ENCODE measurements around the gene FGFR2.
"Not testable (repeated sequence)": the region's sequence is repeated elsewhere in the genome, so short reads cannot be mapped to it uniquely, and the experiment has no call there.

The FGFR2 gene

GRCh38 chr10:121520526-121520925 lies 77.7 kb downstream of the FGFR2 start:
- not testable (repeated sequence) for H3K27me3 Mint-ChIP-seq; H3K27ac Mint-ChIP-seq; H3K9me3 Mint-ChIP-seq; H3K4me3 Mint-ChIP-seq; H3K4me1 Mint-ChIP-seq (ENCODE audit: low read depth); H3K36me3 Mint-ChIP-seq (ENCODE audit: low read depth); DNase-seq

- no peaks in the 10 kb centered on the region for H3K9me3 Mint-ChIP-seq
- no peaks in the 10 kb centered on the region for H3K36me3 Mint-ChIP-seq (ENCODE audit: low read depth)
- peaks cover 6% of the 10 kb centered on the region for H3K4me1 Mint-ChIP-seq (ENCODE audit: low read depth)
- no peak overlapping the region for H3K4me3 Mint-ChIP-seq
- peaks cover 3% of the 10 kb centered on the region for H3K27me3 Mint-ChIP-seq
- DNase-seq: no peak
- no peak overlapping the region for H3K27ac Mint-ChIP-seq
Observed at GRCh38 chr10:121519901-121520493, 78.2 kb downstream of the FGFR2 start.

GRCh38 chr10:121519411-121519810 lies 78.8 kb downstream of the FGFR2 start:
- no peak for DNase-seq
- Mint-ChIP-seq H3K36me3 (ENCODE audit: low read depth) (no peaks in the 10 kb centered on the region), H3K27me3 (peaks cover 3% of the 10 kb centered on the region), H3K27ac (no peak overlapping the region), H3K4me3 (no peak overlapping the region), H3K9me3 (no peaks in the 10 kb centered on the region), H3K4me1 (ENCODE audit: low read depth) (peaks cover 6% of the 10 kb centered on the region)

- no peak for DNase-seq
- H3K27me3 Mint-ChIP-seq: peaks cover 3% of the 10 kb centered on the region
- H3K4me1 Mint-ChIP-seq (ENCODE audit: low read depth): peaks cover 6% of the 10 kb centered on the region
- H3K4me3 Mint-ChIP-seq: no peak overlapping the region
- H3K9me3 Mint-ChIP-seq: no peaks in the 10 kb centered on the region
- no peak overlapping the region for H3K27ac Mint-ChIP-seq
- no peaks in the 10 kb centered on the region for H3K36me3 Mint-ChIP-seq (ENCODE audit: low read depth)
Observed at GRCh38 chr10:121518333-121518732, 79.9 kb downstream of the FGFR2 start.

- Mint-ChIP-seq H3K4me1 (ENCODE audit: low read depth) (peaks cover 6% of the 10 kb centered on the region), H3K4me3 (no peak overlapping the region), H3K9me3 (no peaks in the 10 kb centered on the region), H3K27ac (no peak overlapping the region), H3K27me3 (peaks cover 3% of the 10 kb centered on the region), H3K36me3 (ENCODE audit: low read depth) (no peaks in the 10 kb centered on the region)
- DNase-seq: no peak
Observed at GRCh38 chr10:121516093-121516865, 82.0 kb downstream of the FGFR2 start.

GRCh38 chr10:121514141-121514865 lies 83.9 kb downstream of the FGFR2 start:
- no peak overlapping the region for H3K4me3 Mint-ChIP-seq
- H3K27ac Mint-ChIP-seq: no peak overlapping the region

GRCh38 chr10:121511943-121512342 lies 86.3 kb downstream of the FGFR2 start:
- Mint-ChIP-seq H3K4me1 (ENCODE audit: low read depth) (peaks cover 6% of the 10 kb centered on the region), H3K36me3 (ENCODE audit: low read depth) (no peaks in the 10 kb centered on the region), H3K9me3 (no peaks in the 10 kb centered on the region), H3K27me3 (no peaks in the 10 kb centered on the region), H3K27ac (no peak overlapping the region), H3K4me3 (no peak overlapping the region)
- no peak for DNase-seq

More at GRCh38 chr10:121514141-121514865, 83.9 kb downstream of the FGFR2 start:
- Mint-ChIP-seq H3K4me1 (ENCODE audit: low read depth) (peaks cover 6% of the 10 kb centered on the region), H3K36me3 (ENCODE audit: low read depth) (no peaks in the 10 kb centered on the region), H3K27me3 (peaks cover 3% of the 10 kb centered on the region), H3K9me3 (no peaks in the 10 kb centered on the region)
- DNase-seq: no peak

- no peaks in the 10 kb centered on the region for H3K27me3 Mint-ChIP-seq
- H3K27ac Mint-ChIP-seq: no peak overlapping the region
- H3K4me3 Mint-ChIP-seq: no peak overlapping the region
- H3K36me3 Mint-ChIP-seq (ENCODE audit: low read depth): no peaks in the 10 kb centered on the region
- H3K9me3 Mint-ChIP-seq: no peaks in the 10 kb centered on the region
- no peak for DNase-seq
- H3K4me1 Mint-ChIP-seq (ENCODE audit: low read depth): peaks cover 5% of the 10 kb centered on the region
Observed at GRCh38 chr10:121511460-121511859, 86.8 kb downstream of the FGFR2 start.

- H3K27me3 Mint-ChIP-seq: no peaks in the 10 kb centered on the region
- DNase-seq: no peak
- H3K27ac Mint-ChIP-seq: no peak overlapping the region
- H3K4me1 Mint-ChIP-seq (ENCODE audit: low read depth): no peaks in the 10 kb centered on the region
- no peaks in the 10 kb centered on the region for H3K36me3 Mint-ChIP-seq (ENCODE audit: low read depth)
- H3K4me3 Mint-ChIP-seq: no peak overlapping the region
- H3K9me3 Mint-ChIP-seq: no peaks in the 10 kb centered on the region
Observed at GRCh38 chr10:121510201-121510771, 88.0 kb downstream of the FGFR2 start.

GRCh38 chr10:121509796-121510195 lies 88.4 kb downstream of the FGFR2 start:
- no peaks in the 10 kb centered on the region for H3K27me3 Mint-ChIP-seq
- no peak overlapping the region for H3K4me3 Mint-ChIP-seq
- no peaks in the 10 kb centered on the region for H3K4me1 Mint-ChIP-seq (ENCODE audit: low read depth)
- DNase-seq: no peak
- no peak overlapping the region for H3K27ac Mint-ChIP-seq
- no peaks in the 10 kb centered on the region for H3K9me3 Mint-ChIP-seq
- H3K36me3 Mint-ChIP-seq (ENCODE audit: low read depth): no peaks in the 10 kb centered on the region

- H3K27me3 Mint-ChIP-seq: no peaks in the 10 kb centered on the region
- H3K4me3 Mint-ChIP-seq: no peak overlapping the region
- no peaks in the 10 kb centered on the region for H3K36me3 Mint-ChIP-seq (ENCODE audit: low read depth)
- H3K9me3 Mint-ChIP-seq: no peaks in the 10 kb centered on the region
- H3K27ac Mint-ChIP-seq: no peak overlapping the region
- no peaks in the 10 kb centered on the region for H3K4me1 Mint-ChIP-seq (ENCODE audit: low read depth)
- no peak for DNase-seq
Observed at GRCh38 chr10:121509112-121509511, 89.1 kb downstream of the FGFR2 start.

GRCh38 chr10:121503587-121504051 lies 94.6 kb downstream of the FGFR2 start:
- Mint-ChIP-seq H3K27ac (no peak overlapping the region), H3K4me3 (no peak overlapping the region), H3K9me3 (no peaks in the 10 kb centered on the region), H3K27me3 (no peaks in the 10 kb centered on the region), H3K36me3 (ENCODE audit: low read depth) (no peaks in the 10 kb centered on the region), H3K4me1 (ENCODE audit: low read depth) (no peaks in the 10 kb centered on the region)
- DNase-seq: no peak

- no peaks in the 10 kb centered on the region for H3K27me3 Mint-ChIP-seq
- no peak overlapping the region for H3K27ac Mint-ChIP-seq
- DNase-seq: no peak
- H3K4me3 Mint-ChIP-seq: no peak overlapping the region
- no peaks in the 10 kb centered on the region for H3K36me3 Mint-ChIP-seq (ENCODE audit: low read depth)
- no peaks in the 10 kb centered on the region for H3K9me3 Mint-ChIP-seq
- no peaks in the 10 kb centered on the region for H3K4me1 Mint-ChIP-seq (ENCODE audit: low read depth)
Observed at GRCh38 chr10:121501796-121502195, 96.4 kb downstream of the FGFR2 start.

GRCh38 chr10:121500701-121501332 lies 97.4 kb downstream of the FGFR2 start:
- DNase-seq: no peak
- Mint-ChIP-seq H3K4me3 (no peak overlapping the region), H3K36me3 (ENCODE audit: low read depth) (no peaks in the 10 kb centered on the region), H3K27ac (no peak overlapping the region), H3K27me3 (no peaks in the 10 kb centered on the region), H3K4me1 (ENCODE audit: low read depth) (no peaks in the 10 kb centered on the region), H3K9me3 (no peaks in the 10 kb centered on the region)
